Ovary (tissue), 3 donors: ENCODE measurements around the gene MAFB.

Experiments
- CTCF ChIP-seq, 3 donors: fragments of 450-650 bp in 2 of 3; fragments of 200-600 bp in 1 of 3; IDR thresholded peaks; one replicate each; pipeline versions ENCODE4 v1.5.1 to v1.8.0; 2016 to 2022; ENCODE audit warnings: antibody characterized with exemption in 3 of 3, mild to moderate bottlenecking in 1 of 3
- EP300 ChIP-seq: sonication (generic); formaldehyde crosslinking; IDR thresholded peaks from one replicate; pipeline ENCODE4 v1.6.1; 2017; ENCODE audit warnings: antibody characterized with exemption
- POLR2A ChIP-seq: fragments of 450-650 bp; IDR thresholded peaks from one replicate; pipeline ENCODE4 v1.6.1; 2017; ENCODE audit warnings: antibody characterized with exemption, mild to moderate bottlenecking, moderate library complexity
- donor health status: DM: no; HTN: no; CAD: no.

DNA sequence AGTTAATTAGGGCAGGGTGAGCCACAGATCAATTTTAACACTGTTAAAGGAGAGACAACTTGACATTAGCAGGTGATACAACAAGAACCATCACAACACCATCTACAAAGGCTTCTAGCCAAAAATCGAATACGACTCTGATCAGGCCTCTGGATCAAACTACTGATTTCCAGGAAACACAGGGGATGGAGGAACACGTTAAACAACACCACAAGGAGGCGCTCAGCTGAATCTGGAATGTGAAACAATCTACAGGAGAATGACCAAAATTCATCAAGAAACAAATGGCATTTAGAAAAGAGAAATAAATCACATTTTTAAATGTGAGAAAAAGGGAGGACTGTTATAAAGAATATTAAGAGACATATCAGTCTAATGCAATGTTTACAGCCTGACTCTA is 13.5 kb upstream of the MAFB start:
- no peak for TF ChIP-seq CTCF (IDR thresholded peaks at IDR 0.05)
- TF ChIP-seq EP300 = no peak
- TF ChIP-seq POLR2A = no peak
